OCI-LY3 (cell line): ENCODE measurements around the gene FANK1.
"Not testable (repeated sequence)": the region's sequence is repeated elsewhere in the genome, so short reads cannot be mapped to it uniquely, and the experiment has no call there.

Experiments
- H2AFZ ChIP-seq: fragments of 200-600, 300-600 bp; shearing (Covaris generic); 2 replicates; pipeline ENCODE4 v1.6.0; 2014; ENCODE audit warnings: antibody characterized with exemption, low read depth, low read length
- H3K27ac ChIP-seq: fragments of 200-600, 300-600 bp; sonication (generic); 2 replicates; pipeline ENCODE4 v1.5.1; 2014; ENCODE audit warnings: mild to moderate bottlenecking, low read length, moderate library complexity, mixed read lengths
- H3K27me3 ChIP-seq: fragments of 200-600, 300-600 bp; sonication (generic); 2 replicates; pipeline ENCODE4 v1.6.1; 2014; ENCODE audit warnings: low read depth, low read length, mixed read lengths
- H3K36me3 ChIP-seq: fragments of 200-600, 300-600 bp; sonication (generic); replicated peaks from 2 replicates; pipeline ENCODE3; 2014; ENCODE audit warnings: low read depth, low read length, mixed read lengths
- H3K4me1 ChIP-seq: fragments of 300-600, 200-600 bp; sonication (generic); 2 replicates; pipeline ENCODE4 v1.6.1; 2014; ENCODE audit warnings: low read length, mixed read lengths
- H3K4me2 ChIP-seq: fragments of 200-600, 300-600 bp; sonication (generic); 2 replicates; pipeline ENCODE4 v1.6.1; 2014; ENCODE audit warnings: low read length, mixed read lengths
- H3K4me3 ChIP-seq: fragments of 300-600, 200-600 bp; sonication (generic); 2 replicates; pipeline ENCODE4 v1.5.1; 2014; ENCODE audit warnings: antibody characterized with exemption, mild to moderate bottlenecking, low read length, moderate library complexity
- H3K79me2 ChIP-seq: fragments of 300-600, 200-600 bp; shearing (Covaris generic); 2 replicates; pipeline ENCODE4 v1.6.1; 2014; ENCODE audit warnings: mild to moderate bottlenecking, low read length, mixed read lengths
- H3K9ac ChIP-seq: fragments of 300-600, 200-600 bp; shearing (Covaris generic); 2 replicates; pipeline ENCODE4 v1.6.0; 2014; ENCODE audit warnings: mild to moderate bottlenecking, low read length, moderate library complexity
- H3K9me3 ChIP-seq: fragments of 200-600, 300-600 bp; shearing (Covaris generic); 2 replicates; pipeline ENCODE4 v1.6.1; 2014; ENCODE audit warnings: low read length, mixed read lengths; ENCODE audit not compliant: insufficient read depth
- H4K20me1 ChIP-seq: fragments of 200-600, 300-600 bp; sonication (generic); 2 replicates; pipeline ENCODE4 v1.6.1; 2016; ENCODE audit warnings: low read length, mixed read lengths; ENCODE audit not compliant: insufficient read depth
- CTCF ChIP-seq: fragments of 200-600, 300-600 bp; sonication (generic); IDR thresholded peaks from 2 replicates; pipeline ENCODE4 v1.5.1; 2014; ENCODE audit warnings: antibody characterized with exemption, low read length, low read depth
- EZH2phosphoT487 ChIP-seq: fragments of 200-600 bp; shearing (Covaris generic); IDR thresholded peaks from 2 replicates; pipeline ENCODE4 v1.6.1; 2018; ENCODE audit warnings: antibody characterized with exemption, mixed run types, low read depth

FANK1 gene

DNA sequence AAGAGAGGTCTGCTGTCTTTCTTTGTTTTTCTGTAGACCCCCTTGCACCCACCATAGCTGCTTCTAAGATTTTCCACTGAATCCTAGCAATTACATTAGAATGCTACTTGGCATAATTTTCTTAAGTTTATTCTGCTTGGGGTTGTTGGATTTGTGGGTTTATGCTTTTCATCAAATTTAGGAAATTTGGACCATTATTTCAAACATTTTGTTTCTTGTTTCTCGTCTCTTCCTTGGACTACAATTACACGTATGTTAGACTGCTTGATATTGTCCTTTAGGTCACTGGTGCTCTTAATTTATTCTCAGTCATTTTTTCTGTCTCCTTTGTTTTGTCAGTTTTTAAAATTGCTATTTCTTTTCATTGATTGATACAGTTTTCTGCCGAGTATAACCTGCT, 65.8 kb downstream of the FANK1 start:
- no peaks in the 10 kb centered on the region for H3K79me2 ChIP-seq
- TF ChIP-seq CTCF (no peak), EZH2phosphoT487 (no peak)
- no peaks in the 10 kb centered on the region for H3K9me3 ChIP-seq
- H3K9ac ChIP-seq, result no peak overlapping the region
- no peak overlapping the region for H3K27ac ChIP-seq
- H3K4me3 ChIP-seq, result no peak overlapping the region
- H2AFZ ChIP-seq, result no peak overlapping the region
- H3K4me2 ChIP-seq, result no peak overlapping the region
- no peaks in the 10 kb centered on the region for H4K20me1 ChIP-seq
- H3K4me1 ChIP-seq, result peaks cover 4% of the 10 kb centered on the region; the same call in 1 of the 2 replicates
- H3K36me3 ChIP-seq, result no peaks in the 10 kb centered on the region
- H3K27me3 ChIP-seq, result peaks cover 3% of the 10 kb centered on the region; the same call in 1 of the 2 replicates

DNA sequence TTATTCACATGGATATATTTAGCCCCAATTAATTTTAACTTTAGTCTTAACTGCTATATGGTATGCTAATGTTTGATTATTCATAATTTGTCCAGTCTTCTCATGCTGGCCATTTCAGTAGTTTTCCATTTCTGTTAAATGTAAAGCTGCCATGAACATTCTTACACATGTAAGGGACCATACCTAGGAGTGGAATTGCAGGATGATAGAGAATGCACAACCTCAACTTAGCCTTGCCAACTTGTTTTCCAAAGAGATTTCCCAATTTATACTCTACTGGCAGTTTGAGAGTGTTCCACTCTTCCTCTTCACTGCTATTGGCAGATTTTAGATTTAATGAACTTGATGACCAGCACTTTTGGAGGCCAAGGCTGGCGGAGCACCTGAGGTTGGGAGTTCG, 68.2 kb downstream of the FANK1 start:
- Histone ChIP-seq H3K27ac (no peak overlapping the region), H3K9ac (no peak overlapping the region), H3K27me3 (peaks cover 3% of the 10 kb centered on the region; the same call in 1 of the 2 replicates), H2AFZ (no peak overlapping the region), H3K36me3 (no peaks in the 10 kb centered on the region), H3K79me2 (no peaks in the 10 kb centered on the region), H3K4me1 (no peaks in the 10 kb centered on the region), H3K4me3 (no peak overlapping the region), H4K20me1 (no peaks in the 10 kb centered on the region), H3K9me3 (no peaks in the 10 kb centered on the region), H3K4me2 (no peak overlapping the region)
- no peak for TF ChIP-seq CTCF
- TF ChIP-seq EZH2phosphoT487, result no peak

GRCh38 chr10:125967533-125967932, 71.2 kb downstream of the FANK1 start:
- Histone ChIP-seq H3K4me2 (no peak overlapping the region), H3K79me2 (no peaks in the 10 kb centered on the region), H3K36me3 (no peaks in the 10 kb centered on the region), H3K9me3 (no peaks in the 10 kb centered on the region), H3K27ac (no peak overlapping the region), H3K4me1 (no peaks in the 10 kb centered on the region), H3K9ac (no peak overlapping the region), H3K27me3 (peaks cover 3% of the 10 kb centered on the region; the same call in 1 of the 2 replicates), H3K4me3 (no peak overlapping the region), H2AFZ (no peak overlapping the region), H4K20me1 (no peaks in the 10 kb centered on the region)
- TF ChIP-seq EZH2phosphoT487 (no peak), CTCF (no peak)

DNA sequence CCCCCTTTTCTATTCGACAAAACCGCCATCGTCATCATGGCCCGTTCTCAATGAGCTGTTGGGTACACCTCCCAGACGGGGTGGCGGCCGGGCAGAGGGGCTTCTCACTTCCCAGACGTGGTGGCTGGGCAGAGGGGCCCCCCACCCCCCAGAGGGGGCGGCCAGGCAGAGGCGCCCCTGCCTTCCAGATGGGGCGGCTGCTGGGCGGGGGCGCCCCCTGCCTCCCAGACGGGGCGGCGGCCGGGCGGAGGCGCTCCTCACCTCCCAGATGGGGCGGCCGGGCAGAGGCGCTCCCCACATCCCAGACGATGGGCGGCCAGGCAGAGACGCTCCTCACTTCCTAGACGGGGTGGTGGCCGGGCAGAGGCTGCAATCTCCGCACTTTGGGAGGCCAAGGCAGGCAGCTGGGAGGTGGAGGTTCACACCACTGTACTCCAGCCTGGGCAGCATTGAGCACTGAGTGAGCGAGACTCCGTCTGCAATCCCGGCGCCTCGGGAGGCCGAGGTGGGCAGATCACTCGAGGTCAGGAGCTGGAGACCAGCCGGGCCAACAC, 73.8 kb downstream of the FANK1 start:
- H3K9me3 ChIP-seq, H3K27ac ChIP-seq, H3K27me3 ChIP-seq, H2AFZ ChIP-seq, H3K4me3 ChIP-seq, H3K4me1 ChIP-seq, H3K4me2 ChIP-seq, H4K20me1 ChIP-seq, H3K36me3 ChIP-seq, H3K9ac ChIP-seq, H3K79me2 ChIP-seq: not testable (repeated sequence)
